HG03521 (cell line): ENCODE results near the gene MPP4.

ENCODE experiments used
- ATAC-seq: cut with Tn5 transposase; IDR thresholded peaks from one replicate; pipeline ENCODE4 v1.9.1; 2021; ENCODE audit warnings: mild to moderate bottlenecking, moderate library complexity; ENCODE audit not compliant: unreplicated experiment

MPP4 gene

GRCh38 chr2:201698588-201699226 is at the start of gene MPP4:
Gene MPP4 (minus strand): TSS chr2:201698644. CDS start chr2:201693954, 4,690 bp downstream.
- ATAC-seq, result no peak

GRCh38 chr2:201746551-201746950 is 48.1 kb upstream of the MPP4 start:
- ATAC-seq, result no peak

DNA sequence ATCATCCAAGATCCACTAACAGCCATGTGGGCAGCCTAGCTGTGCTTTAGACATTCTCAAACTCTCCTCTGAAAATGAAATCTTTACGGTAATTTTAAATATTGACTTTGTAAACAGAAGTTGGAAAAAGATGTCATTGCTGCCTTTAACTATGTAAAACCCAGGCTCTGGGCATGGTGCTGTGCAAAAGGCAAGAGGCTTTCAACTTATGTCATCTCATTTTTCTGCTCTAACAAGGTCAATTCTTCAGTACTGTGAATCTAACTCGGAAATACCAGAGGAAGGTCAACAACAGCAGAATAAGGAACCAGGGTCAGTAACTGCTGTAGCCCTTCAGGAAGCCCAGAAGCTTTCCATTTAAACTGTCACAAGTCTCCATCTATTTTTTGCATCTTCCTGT is 37.0 kb upstream of the MPP4 start:
- no peak for ATAC-seq

GRCh38 chr2:201734111-201734510 is 35.7 kb upstream of the MPP4 start:
- ATAC-seq, result no peak

DNA sequence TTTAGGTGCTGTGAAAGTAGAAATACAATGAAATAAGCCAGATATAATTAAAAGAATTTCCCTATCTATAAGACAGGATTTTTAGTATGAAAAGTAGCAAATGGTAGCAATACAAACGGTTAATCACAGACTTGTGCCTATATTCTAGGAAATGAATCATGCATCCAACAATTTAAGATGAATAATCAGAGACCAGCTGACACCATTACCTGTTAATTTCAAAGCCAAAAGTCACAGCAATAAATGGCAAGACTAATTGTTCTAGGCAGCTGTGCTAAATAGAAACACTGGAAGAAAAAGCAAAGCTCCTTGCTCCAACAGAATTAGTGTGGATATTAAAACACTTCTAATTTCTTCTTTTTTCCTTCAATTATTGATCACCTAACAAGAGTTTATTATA is 35.1 kb upstream of the MPP4 start:
- ATAC-seq, result no peak

- no peak for ATAC-seq
Observed at GRCh38 chr2:201730651-201731285, 32.3 kb upstream of the MPP4 start.

DNA sequence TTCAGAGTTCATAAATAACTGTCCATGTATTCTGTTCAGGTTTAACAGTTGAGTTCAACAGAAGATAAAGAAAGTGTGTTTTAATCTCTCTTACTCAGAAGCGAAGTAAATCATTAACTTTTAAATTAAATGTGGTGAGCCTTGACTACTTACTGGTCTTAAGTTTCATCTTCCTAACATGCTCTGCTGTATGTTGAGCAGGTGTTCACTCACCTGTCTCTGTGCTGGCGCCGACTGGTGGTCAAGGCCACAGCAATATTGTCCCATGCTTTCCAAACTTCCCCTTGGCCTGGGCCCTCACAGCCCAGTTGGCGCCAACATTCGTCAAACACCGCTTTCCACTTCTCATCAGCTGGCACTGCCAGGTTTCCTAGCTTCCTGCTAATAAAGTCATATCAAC is 17.0 kb upstream of the MPP4 start:
- ATAC-seq, result no peak

DNA sequence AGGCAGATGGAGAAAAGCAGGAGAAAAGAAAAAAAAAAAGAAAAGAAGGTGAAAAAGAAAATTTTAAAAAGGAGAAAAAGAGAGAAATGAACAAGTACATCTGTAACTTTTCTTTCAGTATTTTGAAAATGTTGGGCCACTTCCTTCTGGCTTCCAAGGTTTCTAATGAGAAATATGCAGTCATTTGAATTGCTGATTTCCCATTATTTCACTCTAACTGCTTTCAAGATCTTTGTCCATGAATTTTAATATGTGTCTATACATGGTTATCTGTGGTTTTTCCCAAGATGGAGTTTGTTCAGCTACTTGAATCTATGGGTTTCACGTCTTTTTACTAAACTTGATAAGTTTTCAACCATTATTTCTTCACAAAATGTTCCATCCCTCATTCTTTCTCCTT is 14.3 kb upstream of the MPP4 start:
- ATAC-seq, result no peak

DNA sequence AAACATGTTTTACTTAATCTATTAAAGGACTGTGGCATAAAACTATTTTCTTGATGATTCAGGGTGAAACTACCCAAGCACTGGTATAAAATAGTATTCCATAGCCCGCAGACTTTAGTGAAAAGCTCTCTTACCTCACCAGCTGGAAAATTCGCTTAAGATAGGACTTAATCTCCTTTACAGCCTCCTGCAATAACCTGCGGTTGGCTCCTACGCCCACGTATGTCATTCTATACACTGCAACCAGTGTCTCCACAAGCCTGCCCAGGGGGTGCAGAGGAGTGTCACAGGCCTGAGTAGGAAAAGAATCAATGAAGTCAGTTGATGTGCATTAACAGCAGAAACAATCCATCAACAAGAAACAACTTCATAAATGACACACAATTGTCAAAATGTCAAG is 11.3 kb upstream of the MPP4 start:
- no peak for ATAC-seq

DNA sequence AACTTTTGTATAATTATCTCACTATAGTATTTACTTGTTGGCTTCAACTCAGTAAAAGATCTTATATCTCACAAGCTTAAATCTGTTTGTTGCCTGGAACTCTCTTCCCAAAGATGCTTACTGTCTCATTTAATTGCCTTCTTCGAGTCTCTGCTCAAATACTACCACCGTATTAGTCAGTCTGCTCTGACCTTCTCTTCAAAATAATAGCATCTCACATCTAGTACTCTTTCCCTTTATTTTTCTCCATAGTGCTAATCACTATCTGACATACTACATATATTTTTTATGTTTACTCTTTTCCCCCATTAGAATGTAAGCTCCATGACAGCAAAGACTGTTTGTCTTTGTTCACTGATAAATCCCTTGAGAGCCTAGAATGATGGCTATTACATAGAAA is 10.6 kb upstream of the MPP4 start:
- no peak for ATAC-seq

- no peak for ATAC-seq
Observed at GRCh38 chr2:201707753-201708152, 9.3 kb upstream of the MPP4 start.

DNA sequence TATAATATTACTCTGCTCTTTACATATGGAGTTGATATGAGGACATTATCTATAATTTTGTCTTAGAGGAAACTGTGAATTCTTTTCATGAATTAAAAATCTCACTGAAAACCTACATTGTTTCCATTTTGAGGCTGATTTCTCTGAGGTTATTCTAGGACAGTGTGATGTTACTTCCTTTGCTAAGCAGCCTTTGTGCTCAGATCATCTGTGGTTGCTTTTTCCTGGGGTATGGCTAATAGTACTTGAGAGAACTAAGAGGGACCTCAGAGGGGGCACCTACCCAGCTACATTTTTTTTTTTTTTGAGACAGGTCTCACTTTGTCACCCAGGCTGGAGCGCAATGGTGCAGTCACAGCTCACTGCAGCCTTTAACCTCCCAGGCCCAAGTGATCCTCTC is 8.7 kb upstream of the MPP4 start:
- ATAC-seq, result no peak

DNA sequence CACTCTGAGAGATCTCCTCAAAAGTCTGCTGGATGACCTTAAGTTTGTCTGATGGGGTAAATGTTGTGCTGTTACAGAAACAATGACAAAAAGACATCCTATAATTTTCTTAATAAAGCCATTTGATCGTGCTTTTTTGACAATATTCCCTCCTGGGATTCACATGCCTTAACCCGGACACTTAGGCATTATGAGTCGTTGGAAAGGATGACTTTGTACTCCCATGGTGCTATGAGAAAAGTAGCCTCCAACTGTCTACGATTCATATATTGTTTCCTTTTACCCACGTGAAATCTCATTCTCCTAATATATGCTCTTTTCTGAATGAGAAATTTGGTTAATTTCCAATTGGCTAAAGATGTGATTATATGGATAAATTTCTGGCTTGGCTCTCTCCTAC is 6.1 kb upstream of the MPP4 start:
- ATAC-seq, result no peak

GRCh38 chr2:201701646-201702045 is 3.2 kb upstream of the MPP4 start:
- ATAC-seq, result no peak

GRCh38 chr2:201699416-201699815 is 972 bp upstream of the MPP4 start:
- no peak for ATAC-seq

DNA sequence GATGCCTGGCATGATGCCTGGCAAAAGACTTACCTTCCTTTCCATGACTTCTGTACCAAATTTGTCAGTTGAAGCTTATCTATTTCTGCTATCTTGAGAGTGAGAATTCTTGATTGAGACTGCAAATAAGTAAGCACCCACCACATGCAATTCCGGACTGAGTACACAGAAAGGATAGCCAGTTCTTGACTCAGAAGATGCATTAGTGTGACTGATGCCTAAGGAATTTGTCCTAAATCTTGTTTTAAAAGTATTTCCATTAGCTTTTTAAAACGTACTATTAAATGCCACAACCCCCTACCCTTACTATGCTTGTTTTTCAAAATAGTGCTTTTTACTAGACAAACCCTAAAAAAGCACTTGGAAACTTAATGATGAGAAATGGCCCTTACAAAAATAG is 545 bp downstream of the MPP4 start:
- ATAC-seq, result no peak

DNA sequence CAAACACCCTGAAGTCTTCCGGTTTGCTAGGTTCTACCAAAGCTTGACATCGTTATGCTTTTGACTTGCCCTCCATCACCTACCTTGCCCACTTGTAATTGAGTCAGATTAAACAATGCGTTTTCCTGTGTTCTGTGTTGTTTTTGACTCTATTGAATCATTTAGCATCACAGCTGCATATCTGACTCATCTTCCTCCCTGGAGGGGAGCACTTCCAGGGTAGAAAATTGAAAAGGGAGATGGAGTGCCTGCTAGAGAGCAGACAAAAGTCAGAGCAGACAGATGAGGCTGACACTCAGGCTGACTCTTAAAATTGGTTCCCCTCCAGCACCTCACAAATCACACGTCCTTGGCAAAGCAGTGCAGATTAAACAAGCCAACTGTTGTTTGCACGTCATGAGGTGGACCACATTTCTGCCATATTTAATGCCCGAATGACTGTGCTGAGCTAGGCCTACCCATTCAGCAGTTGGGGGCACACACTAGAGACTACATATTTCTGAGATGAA is 2.2 kb downstream of the MPP4 start:
- ATAC-seq, result no peak

- ATAC-seq, result no peak
Observed at GRCh38 chr2:201685156-201685555, 13.3 kb downstream of the MPP4 start.

DNA sequence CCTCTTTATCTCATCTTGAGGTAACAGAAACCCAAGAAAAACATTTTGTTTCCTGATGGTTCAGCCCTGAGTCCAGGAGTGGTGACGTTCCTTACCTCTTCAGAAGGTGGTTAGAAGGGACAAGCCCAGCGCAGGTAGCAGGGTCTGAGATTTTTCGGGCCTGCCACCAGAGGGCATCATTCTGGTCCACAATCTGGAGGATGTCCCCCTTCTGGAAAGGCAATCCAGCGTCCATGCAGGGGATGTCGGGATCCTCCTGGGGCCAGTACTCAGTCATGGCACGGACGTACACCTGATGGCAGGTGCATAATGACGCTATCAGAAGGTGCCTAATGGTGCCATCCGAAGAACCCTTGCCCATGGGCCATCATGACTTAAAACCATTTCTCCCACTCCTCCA is 17.7 kb downstream of the MPP4 start:
- ATAC-seq, result no peak

- ATAC-seq, result no peak
Observed at GRCh38 chr2:201678401-201678800, 20.0 kb downstream of the MPP4 start.

DNA sequence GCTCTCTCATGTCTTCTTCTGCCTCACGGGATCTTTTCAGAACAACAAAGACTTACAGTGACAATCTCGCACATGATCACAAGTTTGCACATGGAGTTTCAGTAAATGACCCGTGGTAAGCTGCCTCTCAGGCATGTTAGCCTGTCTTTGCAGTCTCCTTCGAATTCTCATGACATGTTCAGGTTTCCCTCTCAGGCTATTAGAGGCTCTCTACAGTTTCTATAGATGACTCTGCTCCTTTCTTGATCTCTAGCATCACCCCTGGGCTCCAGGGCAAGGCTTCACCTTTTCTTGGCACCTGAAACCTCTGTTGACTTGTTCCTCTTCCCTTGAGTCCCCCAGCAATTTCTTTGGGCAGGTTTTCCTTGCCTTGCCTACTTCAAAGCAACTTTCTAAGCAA is 23.0 kb downstream of the MPP4 start:
- ATAC-seq, result no peak

DNA sequence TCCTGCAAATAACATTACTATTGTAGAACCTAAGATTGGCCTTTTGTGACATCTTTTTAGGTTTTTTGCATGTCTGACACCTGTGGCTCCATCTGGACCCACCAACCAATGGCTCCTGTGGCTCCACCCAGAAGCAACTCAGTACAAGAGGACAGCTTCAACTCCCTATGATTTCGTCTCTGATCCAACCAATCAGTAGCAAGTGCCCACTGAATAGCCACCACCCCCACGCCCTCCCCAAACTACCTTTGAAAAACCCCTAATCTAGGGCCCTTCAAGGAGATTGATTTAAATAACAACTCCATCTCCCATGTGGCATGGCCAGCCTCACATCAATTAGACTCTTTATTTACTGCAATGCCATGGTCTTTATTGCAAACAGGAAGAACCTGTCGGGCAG is 23.6 kb downstream of the MPP4 start:
- no peak for ATAC-seq

GRCh38 chr2:201674298-201674697 is 24.1 kb downstream of the MPP4 start:
- ATAC-seq, result no peak
